Activated naive CD8-positive, alpha-beta T cell treated with anti-CD3 and anti-CD28 coated beads, Interleukin-2, amount 50 U/mL, for 16 hours (primary cell): ENCODE results near the gene NUP205.
A peak's percentile ranks its signal among the peaks of the same experiment; 100 is the strongest.
"Not testable (repeated sequence)": the region's sequence is repeated elsewhere in the genome, so short reads cannot be mapped to it uniquely, and the experiment has no call there.

Source experiments
- DNase-seq: peaks from one replicate; pipeline ENCODE4 v3.0.0-alpha.2; 2020; ENCODE audit warnings: low read depth, low spot score

The NUP205 gene

GRCh38 chr7:135618510-135618909, 60.8 kb downstream of the NUP205 start:
- DNase-seq, result no peak

- DNase-seq, result no peak
Observed at GRCh38 chr7:135620447-135620846, 62.7 kb downstream of the NUP205 start.

- DNase-seq, result no peak
Observed at GRCh38 chr7:135620980-135621850, 63.5 kb downstream of the NUP205 start.

- no peak for DNase-seq
Observed at GRCh38 chr7:135634191-135634878, 76.6 kb downstream of the NUP205 start.

- not testable (repeated sequence) for DNase-seq
Observed at GRCh38 chr7:135639690-135640089, 82.0 kb downstream of the NUP205 start.

- DNase-seq, result no peak
Observed at GRCh38 chr7:135644154-135644553, 86.4 kb downstream of the NUP205 start.

- no peak for DNase-seq
Observed at GRCh38 chr7:135644729-135645128, 87.0 kb downstream of the NUP205 start.

GRCh38 chr7:135645296-135645904, 87.7 kb downstream of the NUP205 start:
- no peak for DNase-seq

GRCh38 chr7:135647755-135648154, 90.0 kb downstream of the NUP205 start:
- no peak for DNase-seq

GRCh38 chr7:135648235-135648634, 90.5 kb downstream of the NUP205 start:
- DNase-seq, result no peak

GRCh38 chr7:135650831-135651573, 93.3 kb downstream of the NUP205 start:
- no peak for DNase-seq

- no peak for DNase-seq
Observed at GRCh38 chr7:135653340-135654080, 95.8 kb downstream of the NUP205 start.

- DNase-seq, result no peak
Observed at GRCh38 chr7:135658564-135658963, 100.8 kb downstream of the NUP205 start.

GRCh38 chr7:135659159-135659846, 101.6 kb downstream of the NUP205 start:
- DNase-seq, result no peak

- peak; percentile 0 for DNase-seq
Observed at GRCh38 chr7:135661311-135662122, 103.8 kb downstream of the NUP205 start.

GRCh38 chr7:135662123-135662372, 104.3 kb downstream of the NUP205 start:
- no peak for DNase-seq

- peak; percentile 91 for DNase-seq
Observed at GRCh38 chr7:135662373-135663114, 104.8 kb downstream of the NUP205 start, which contains the start of gene STMP1. STMP1 (plus strand) TSS chr7:135662514.

- DNase-seq, result no peak
Observed at GRCh38 chr7:135664046-135664589, 106.4 kb downstream of the NUP205 start.

GRCh38 chr7:135665042-135665441, 107.3 kb downstream of the NUP205 start:
- no peak for DNase-seq
